Islet precursor cell (in vitro differentiated cells): ENCODE results near the gene PSMB2.

Experiments
- DNase-seq: peaks from one replicate; pipeline ENCODE4 v3.0.0-alpha.2; 2018

PSMB2 gene

GRCh38 chr1:35555601-35556477, 85.5 kb downstream of the PSMB2 start:
- no peak for DNase-seq

- no peak for DNase-seq
Measured at GRCh38 chr1:35555212-35555584, 86.1 kb downstream of the PSMB2 start.

- DNase-seq = no peak
Measured at GRCh38 chr1:35554266-35555211, 86.8 kb downstream of the PSMB2 start.

- DNase-seq = no peak
Measured at GRCh38 chr1:35553851-35554250, 87.5 kb downstream of the PSMB2 start.
